Endothelial cell of umbilical vein (primary cell): ENCODE measurements around the gene SMARCC1.

ENCODE experiments used
- CTCF ChIP-seq, 2 donors: IDR thresholded peaks; 1 replicate in 1 of 2; 2 replicates in 1 of 2; pipeline ENCODE4 v1.5.1; 2011; ENCODE audit warnings: low read length in 2 of 2, mild to moderate bottlenecking in 2 of 2, moderate library complexity in 2 of 2, control low read depth in 1 of 2, inconsistent platforms in 1 of 2, low read depth in 1 of 2; ENCODE audit not compliant: insufficient read depth in 1 of 2; ENCODE audit errors: extremely low read depth in 1 of 2
- EZH2 ChIP-seq: IDR thresholded peaks from 2 replicates; pipeline ENCODE4 v1.6.1; 2012; ENCODE audit warnings: borderline replicate concordance, low read depth, mild to moderate bottlenecking, moderate library complexity, low read length, inconsistent platforms; ENCODE audit not compliant: severe bottlenecking
- POLR2A ChIP-seq: IDR thresholded peaks from 2 replicates; pipeline ENCODE4 v1.6.1; 2012; ENCODE audit warnings: low read depth, mild to moderate bottlenecking, control low read depth, low read length
- POLR2AphosphoS5 ChIP-seq: IDR thresholded peaks from 2 replicates; pipeline ENCODE4 v1.6.1; 2012; ENCODE audit warnings: low read depth, mild to moderate bottlenecking, control low read depth, low read length, moderate library complexity; ENCODE audit not compliant: insufficient read depth

- TF ChIP-seq CTCF (IDR thresholded peaks at IDR 0.05; ENCODE audit: extremely low read depth in 1 of 2, insufficient read depth in 1 of 2, low read depth in 1 of 2, low read length in 2 of 2) (no peak), POLR2AphosphoS5 (no peak), EZH2 (no peak), POLR2A (no peak)
These were observed 144.8 kb downstream of the SMARCC1 start for GRCh38 chr3:47636921-47637320.
